ENCODE data around the gene C1orf50.
"Not testable (repeated sequence)": the region's sequence is repeated elsewhere in the genome, so short reads cannot be mapped to it uniquely, and the experiment has no call there.

Gene C1orf50

DNA sequence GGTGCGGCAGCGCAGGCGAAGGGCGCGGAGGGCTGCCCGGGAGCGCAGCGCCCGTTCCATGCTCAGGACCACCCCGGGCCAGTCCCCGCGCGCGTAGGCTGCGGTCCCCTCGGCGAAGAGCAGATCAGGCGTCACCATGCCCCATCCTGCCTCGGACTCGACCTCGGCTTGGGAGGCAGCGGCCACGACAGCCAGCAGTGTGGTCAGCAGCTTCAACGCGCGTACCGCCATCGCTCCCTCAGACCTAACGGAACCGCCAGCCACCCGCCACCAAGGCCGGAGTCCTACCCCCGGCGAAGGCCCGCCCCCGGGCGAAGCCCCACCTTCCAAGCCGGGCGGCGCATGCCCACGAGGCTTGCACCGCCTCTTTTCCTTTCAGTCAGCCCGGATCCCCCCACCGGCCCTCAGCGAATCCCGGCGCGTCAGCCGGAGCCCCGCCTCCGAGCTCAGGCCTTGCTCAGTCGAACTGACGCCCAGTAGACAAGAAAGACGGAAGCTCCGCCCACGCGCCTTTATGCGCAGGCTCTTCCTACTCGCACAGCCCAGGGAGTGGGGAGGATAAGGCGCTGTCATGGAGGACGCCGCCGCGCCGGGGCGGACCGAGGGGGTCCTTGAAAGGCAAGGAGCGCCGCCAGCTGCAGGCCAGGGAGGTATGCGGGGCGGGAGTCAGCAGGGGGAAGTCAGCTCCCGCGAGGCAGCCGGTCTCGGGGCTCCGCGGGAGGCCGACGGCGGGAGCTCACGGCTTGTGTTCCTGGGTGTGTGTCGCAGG, at the start of gene C1orf50, which contains the start of gene P3H1:
Gene C1orf50, plus strand, starts transcription at position 509 of the 769 bp plus-strand sequence. Its CDS starts 63 bp downstream, at position 572.
Gene P3H1, minus strand, starts transcription at position 288 of the 769 bp plus-strand sequence. Its CDS starts 57 bp downstream, at position 231.
- DNase-seq (ENCODE audit: low spot score), result peak; percentile 95

DNA sequence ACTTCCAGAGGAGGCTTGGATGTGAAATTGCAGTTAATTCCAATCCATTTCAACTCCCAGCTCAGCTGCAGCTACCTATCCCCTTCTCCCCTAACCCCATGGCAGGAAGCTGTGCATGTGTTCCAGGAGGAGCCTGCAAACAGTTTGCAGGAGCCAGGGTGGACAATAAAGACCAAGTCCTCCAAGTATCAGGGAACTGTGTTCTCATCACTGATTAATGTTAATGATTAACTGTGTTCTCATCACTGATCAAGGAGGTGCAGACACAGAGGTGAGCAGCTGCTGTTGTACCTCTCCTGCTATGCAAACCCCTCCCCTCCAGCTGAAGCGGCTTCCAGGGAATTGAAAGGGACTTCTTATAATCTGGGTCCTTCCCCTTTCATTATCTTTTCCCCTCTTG, 46.2 kb upstream of the C1orf50 start:
- no peak for DNase-seq (ENCODE audit: low spot score)

DNA sequence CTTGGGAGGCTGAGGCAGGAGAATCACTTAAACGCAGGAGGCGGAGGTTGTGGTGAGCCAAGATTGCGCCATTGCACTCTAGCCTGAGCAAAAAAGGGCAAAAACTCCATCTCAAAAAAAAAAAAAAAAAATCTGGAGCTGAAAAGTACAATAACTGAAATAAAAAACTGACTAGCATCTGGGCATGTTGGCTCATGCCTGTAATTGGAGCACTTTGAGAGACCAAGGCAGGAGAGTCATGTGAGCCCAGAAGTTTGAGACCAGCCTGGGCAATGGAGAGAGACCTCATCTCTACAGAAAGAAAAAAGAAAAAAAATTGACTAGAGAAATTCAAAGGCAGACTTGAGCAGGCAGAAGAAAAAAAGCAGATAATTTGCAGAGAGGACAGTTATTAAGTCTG, 45.1 kb upstream of the C1orf50 start:
- no peak for DNase-seq (ENCODE audit: low spot score)

DNA sequence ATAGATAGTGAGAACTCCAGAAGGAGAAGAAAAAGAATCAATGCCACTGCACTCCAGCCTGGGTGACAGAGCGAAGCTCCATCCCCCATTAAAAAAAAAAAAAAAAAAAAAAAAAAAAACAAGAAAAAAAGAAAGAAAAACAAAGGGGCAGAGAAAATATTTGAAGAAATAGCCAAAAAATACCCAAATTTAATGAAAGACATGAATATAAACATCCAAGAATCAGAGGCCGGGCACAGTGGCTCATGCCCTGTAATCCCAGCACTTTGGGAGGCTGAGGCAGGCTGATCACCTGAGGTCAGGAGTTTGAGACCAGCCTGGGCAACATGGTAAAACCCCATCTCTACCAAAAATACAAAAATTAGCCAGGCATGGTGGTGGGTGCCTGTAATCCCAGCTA, 44.6 kb upstream of the C1orf50 start:
- DNase-seq (ENCODE audit: low spot score), result not testable (repeated sequence)

DNA sequence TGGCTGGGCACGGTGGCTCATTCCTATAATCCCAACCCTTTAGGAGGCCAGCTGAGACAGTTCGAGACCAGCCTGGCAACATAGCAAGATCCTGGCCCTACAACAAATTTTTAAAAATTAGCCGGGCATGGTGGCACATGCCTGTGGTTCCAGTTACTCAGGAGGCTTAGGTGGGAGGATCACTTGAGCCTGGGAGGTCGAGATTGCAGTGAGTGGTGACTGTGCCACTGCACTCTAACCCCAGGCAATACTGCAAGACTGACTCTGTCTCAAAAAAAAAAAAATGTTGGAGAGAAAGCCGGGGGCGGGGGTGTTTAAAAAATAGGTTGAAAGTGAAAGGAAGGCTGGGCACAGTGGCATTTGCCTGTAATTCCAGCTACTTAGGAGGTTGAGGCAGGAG, 43.5 kb upstream of the C1orf50 start:
- DNase-seq (ENCODE audit: low spot score), result no peak

DNA sequence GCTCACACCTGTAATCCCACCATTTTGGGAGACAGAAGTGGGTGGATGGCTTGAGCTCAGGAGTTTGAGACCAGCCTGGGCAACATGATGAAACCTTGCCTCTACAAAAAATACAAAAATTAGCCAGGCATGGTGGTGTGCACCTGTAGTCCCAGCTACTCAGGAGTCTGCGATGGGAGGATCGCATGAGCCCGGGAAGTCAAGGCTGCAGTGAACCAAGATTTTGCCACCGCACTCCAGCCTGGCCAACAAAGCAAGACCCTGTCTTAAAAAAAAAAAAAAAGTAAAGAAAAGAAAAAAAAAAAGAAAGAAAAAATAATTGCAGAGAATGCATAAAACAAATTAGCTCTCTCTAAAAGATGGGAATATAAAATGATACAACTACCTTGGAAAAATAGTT, 41.2 kb upstream of the C1orf50 start:
- DNase-seq (ENCODE audit: low spot score), result not testable (repeated sequence)

DNA sequence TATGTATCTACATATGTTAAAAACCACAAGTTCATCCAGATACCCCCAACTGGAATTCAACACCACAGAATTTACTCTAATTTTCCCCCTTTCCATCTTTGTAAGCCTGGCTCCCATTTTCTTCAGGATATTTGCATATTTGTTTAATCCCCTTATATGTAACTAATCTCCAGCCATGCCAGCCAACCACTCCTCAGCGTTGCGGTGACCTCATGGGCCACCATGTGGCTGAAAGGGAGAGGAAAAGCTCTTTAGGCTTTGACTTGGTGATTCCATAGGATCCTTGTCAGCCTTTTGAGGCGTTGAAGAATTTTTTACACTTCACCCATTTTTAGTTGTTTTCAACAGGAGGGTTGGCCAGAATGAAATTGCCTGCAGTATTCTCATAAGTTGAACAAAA, 37.0 kb upstream of the C1orf50 start:
- no peak for DNase-seq (ENCODE audit: low spot score)

DNA sequence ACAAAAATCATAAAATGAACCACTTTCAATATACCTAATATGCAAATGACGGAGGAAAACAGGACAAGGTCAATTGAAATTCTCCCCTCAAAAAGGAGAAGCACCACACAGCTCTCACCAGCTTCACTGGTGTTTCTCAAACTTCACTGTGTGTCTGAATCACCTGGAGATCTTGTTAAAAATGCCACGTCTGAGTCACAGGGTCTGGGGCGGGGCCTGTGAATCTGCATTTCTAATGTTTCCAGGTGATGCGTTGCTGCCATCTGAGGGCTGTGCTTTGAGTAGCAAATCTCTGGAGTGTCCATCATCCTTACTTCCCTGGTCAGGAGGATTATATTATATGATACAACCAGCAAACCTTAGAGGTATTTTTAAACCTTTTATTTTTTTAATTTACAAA, 36.1 kb upstream of the C1orf50 start:
- DNase-seq (ENCODE audit: low spot score), result peak; percentile 35

DNA sequence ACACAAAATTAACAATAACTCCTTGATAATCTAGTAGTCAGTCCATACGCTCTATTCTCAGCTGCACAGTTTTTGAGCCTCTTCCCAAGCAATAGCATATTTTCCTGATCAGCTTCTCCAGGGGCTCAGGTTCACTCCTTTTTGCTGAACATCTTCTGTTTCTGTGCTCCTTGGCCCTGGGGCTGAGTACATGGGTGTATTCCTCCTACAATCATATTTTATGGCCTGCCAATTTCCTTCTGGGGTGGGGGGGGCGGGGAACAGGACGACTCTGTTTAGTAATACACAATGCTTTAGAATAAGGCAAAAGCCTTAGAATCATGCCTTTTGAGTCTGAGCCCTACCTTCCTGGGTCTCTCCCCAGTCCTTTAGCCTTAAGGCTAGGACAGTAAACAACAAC, 35.5 kb upstream of the C1orf50 start:
- no peak for DNase-seq (ENCODE audit: low spot score)

DNA sequence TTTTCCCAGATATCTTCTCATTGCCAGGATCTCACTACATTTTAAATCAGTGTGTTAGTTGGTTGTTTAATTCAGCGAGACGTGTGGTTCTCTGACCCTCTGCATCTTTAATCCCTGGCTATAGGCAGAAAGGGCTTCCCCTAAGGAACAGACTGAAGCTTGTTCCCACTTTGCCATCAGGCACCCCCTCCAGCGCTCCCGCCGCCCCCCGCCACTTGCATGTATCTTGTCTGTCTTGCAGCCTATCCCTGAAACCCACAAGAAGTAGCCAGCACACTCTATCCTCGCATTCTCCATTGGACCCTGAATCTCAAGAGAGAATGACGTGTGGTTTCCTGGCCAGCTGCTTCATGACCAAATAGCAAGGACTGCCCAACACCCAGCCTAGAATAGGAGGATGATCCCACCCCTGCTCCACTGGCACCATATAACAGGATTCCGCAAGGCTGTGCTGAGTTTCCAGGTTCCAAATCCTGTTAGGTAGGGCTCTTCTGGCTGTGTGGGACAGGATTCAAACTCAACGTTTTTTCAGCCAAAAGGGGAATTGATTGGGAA, 34.8 kb upstream of the C1orf50 start:
- DNase-seq (ENCODE audit: low spot score), result no peak

DNA sequence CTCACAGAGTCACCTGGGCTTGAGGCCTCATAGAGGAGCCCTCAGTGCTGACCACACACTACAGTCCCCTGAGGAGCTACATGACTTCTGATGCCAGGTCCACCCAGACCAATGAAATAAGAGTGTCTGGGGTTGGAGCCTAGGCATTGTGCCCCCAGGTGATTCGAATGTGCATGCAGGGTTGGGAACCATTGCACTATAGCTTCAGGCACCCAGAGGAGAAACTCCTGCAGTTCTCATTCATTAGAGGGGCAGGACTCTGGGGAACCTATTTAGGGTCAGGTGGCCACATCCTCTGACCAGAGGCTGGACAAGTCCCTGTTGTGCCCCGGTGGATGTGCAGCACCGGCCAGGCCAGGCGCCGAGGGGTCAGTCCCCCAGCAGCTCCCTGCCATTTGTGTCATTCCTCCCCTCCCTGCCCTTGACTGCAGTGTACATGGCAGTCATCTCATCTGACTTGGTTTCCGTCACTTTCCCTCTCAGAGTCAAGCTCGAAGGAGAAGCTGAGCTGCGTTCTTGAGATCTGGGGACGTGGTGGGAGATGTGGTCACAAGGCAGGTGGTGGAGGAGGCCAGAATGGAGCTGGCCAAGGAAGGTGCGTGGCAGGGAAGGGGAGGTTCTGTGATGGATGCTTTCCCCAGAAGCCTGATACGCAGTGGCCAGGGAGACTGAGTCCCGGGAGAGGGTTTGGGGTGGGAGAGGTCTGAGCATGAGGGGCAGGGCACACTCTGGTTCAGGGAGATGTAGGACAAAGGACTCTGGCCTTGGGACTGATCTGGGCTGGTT, 33.4 kb upstream of the C1orf50 start:
- DNase-seq (ENCODE audit: low spot score), result no peak

DNA sequence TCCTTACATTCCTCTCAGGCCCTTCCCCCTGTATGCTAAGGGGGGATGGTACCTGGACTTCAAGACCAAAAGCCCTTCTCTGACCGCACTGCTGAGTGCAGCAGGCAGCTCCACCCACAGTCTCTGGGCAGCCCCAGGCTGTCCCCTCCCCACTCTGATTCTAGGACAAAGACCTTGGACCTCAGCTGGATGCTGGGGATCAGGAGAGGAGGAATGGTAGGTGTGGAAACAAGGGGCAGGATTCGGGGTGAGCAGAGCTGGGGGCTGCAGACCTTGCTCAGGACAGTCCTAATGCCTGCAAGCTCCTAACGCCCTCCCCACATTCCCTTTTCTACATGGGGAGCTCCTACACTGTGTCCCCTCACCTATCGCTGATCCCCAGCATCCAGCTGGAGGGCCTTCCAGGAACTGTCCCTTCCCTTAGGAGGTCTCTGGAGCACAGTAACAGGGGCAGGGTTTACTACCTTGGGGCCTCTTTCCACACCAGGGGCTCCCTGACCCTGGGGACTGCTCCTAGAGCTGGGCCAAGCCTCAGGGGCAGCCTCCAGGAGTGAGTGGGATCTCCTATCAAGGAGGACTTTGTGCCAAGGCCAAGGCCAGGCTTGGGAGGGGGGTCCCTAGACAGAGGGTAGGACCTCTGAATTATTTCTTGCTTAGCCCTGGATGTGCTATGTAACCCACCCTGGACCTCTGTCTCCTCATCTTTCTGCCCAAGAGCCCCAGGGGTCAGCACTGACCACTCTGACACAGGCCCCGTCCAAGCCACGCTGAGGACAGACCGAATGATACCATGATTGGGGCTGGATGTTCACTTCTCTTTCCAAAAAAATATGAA, 32.6 kb upstream of the C1orf50 start:
- DNase-seq (ENCODE audit: low spot score), result peak; percentile 31

DNA sequence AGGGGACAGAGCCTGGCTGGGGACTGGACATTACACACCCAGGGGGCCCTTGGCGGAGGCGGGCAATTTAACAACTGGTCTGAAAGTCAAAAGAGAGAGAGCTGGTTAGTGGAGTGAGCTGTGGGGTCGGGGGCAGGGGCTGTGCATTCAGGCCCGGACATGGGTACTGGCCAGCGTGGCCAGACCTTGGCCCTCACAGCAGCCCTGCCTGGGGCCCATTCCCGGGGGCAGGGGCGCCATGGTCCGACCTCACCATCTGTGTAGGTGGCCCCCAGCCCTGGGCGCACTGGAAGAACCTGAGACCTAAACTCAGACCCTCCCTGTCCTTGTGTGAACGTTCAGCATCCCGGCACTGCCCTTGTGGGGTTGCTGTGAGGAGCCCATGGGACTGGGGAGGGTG, 32.0 kb upstream of the C1orf50 start:
- DNase-seq (ENCODE audit: low spot score), result no peak

DNA sequence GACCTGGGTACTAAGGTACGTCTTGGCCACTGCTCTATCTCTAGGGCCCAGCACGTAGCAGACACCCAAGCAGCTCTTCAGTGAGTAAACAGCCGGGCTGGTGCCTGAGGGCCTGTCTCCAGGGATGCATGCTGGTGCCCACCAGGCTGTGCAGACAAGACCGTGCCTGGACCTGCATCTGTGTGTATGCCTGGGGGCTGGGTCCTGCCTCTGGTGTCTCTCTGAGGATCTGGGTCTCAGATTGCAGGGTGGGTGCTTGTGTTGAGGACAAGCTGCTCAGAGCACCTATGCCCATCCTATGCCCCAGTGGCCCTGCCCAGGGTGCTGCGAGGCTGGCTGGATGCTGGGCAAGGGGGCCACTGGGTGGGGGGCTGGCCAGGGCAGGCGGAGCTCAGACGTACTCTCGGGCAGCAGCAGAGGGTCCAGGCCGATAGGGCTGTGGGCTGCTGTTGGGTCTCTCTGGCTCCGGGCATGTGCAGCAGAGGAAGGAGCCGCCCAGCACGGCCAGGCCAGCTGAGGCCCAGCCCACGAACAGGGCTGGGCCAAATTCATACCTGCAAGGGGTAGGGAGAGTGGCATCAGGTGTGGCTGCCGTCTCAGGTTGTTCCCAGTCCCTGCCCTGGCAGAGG, 31.5 kb upstream of the C1orf50 start:
- DNase-seq (ENCODE audit: low spot score), result no peak

DNA sequence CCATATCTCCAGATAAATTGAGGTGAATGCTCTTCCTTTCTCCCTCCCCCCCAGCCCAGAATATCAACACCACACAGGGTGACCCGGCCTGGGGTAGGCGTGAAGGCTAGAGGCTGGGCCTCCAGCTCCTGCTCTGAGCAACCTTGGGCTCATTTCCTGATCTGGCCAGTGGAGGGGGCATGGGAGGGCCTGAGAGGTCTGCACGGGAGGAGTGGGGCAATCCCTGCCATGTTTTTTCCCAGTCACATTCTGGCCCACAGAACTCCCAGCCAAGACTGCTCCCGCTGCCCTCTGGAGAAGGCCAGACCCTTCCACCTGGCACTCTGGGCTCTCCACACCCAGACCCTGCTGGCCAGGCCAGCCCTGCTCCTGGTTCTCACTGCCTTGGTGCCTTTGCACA, 30.9 kb upstream of the C1orf50 start:
- DNase-seq (ENCODE audit: low spot score), result peak; percentile 67

DNA sequence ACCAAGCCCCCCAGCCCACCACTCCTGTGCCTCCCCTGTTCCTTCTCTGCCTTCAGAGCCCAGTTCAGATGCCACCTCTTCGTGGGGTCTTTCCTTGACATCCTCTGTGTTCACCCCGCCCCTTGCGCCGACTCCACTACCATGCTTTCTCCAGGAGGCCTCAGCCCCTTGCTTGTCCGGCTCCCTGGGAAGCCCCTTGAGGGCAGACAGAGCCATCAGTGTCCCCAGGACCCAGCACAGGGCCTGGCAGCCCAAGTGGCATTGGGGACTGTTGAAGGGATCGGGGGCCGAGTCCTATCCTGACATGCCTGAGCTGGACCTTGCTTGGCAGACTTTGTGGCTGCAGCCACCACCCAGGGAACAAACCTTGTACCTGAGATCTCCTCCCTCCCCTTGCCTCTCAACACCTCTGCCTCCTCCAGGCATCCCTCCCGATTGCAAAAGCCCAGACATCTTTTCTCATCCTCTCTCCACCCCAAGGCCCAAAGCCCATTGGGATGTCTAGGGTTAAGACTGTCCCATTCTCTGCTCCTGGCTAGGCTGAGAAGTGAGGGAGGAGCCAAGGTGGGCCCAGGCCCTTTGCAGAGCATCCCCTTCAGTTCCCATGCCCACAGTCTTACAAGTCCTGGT, 30.4 kb upstream of the C1orf50 start:
- no peak for DNase-seq (ENCODE audit: low spot score)

DNA sequence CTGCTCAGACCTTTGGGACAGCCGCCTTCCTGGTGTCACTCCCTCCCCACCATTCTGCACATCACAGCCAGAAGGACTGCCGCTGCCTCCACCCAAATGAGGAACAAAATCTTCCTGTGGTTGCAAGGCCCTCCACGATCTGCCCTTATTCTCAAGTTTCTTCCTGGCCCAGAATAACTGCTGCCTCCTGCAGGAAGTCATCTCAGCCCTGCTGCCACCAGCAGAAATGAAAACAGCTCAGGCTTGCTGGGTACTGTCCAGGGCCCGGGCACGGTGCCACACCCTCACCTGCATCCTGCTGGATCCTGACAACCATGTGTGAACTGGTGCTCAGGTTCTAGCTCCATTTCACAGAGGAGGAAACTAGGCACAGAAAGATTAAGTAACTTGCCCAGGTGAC, 29.8 kb upstream of the C1orf50 start:
- DNase-seq (ENCODE audit: low spot score), result no peak

DNA sequence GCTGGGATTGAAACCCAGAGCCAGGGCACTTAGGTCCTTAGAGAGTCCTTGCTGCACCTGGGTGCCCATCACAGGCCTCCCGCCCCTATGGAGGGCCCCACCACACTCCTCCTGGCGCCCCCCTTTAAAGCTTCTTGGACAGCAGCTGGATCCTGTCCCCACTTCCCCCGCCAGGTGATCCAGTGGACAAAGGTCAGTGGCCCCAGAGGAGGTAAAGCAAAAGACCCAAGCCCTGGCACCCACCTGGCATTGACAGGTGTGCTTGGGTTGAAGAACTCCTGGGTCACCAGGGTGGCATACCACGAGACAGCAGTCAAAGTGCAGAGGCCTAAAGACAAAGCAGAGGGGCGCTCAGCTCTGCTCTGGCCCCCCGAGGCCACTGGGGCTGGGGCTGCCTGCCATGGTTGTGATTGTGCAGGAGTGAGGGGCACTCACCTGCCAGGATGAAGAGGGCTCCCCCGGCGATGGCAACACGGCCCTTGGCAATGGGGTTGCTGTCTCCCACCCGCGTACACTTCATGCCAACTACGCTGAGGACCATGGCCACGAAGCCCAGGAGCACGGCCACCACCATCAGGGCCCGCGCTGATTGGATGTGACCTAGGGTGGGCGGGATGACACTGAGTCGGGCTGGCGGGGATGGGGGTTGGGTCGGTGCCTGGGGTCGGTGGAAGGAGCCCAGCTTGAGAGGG, 28.9 kb upstream of the C1orf50 start:
- DNase-seq (ENCODE audit: low spot score), result no peak

DNA sequence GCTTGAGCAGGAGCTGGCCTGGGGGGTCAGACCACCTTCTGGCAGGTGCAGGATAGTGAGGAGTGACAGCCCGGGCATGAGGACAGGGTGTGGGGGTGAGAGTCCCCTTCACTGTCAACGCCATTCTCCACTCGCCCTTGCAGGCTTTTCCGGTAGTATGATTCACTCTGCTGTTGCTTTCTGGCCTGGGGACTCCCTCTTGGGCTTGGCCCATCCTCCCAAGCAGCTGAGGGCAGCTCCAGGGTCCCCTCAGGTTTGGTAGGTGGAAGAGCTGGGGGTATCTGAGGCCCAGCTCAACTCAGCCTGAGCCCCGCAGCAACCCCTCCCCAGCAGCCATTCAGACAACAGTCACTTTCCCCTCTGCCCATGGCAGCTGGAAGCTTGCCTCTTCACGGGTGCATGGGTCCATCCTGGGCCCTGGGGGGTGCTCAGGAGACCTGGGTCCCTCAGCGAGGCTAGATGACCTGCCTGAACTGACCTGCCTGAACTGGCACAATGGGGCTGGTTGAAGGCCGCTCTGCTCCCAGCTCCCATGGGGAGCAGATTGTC, 28.3 kb upstream of the C1orf50 start:
- DNase-seq (ENCODE audit: low spot score), result no peak
